Suprapubic skin (tissue), 4 donors: Measurements from ENCODE around the gene MRPS10.

Experiments used
- EP300 ChIP-seq: sonication (generic); formaldehyde crosslinking; IDR thresholded peaks from one replicate; pipeline ENCODE4 v1.6.1; 2017; ENCODE audit warnings: antibody characterized with exemption
- POLR2A ChIP-seq, 2 donors: fragments of 450-650 bp; IDR thresholded peaks; one replicate each; pipeline ENCODE4 v1.6.1; 2017; ENCODE audit warnings: antibody characterized with exemption in 2 of 2, mild to moderate bottlenecking in 2 of 2, moderate library complexity in 2 of 2
- POLR2AphosphoS5 ChIP-seq, 3 donors: sonication (generic); formaldehyde crosslinking; IDR thresholded peaks; one replicate each; pipeline ENCODE4 v1.6.1; 2017; ENCODE audit warnings: antibody characterized with exemption in 3 of 3
- TF ChIP-seq, protein P1 (sequence below), 2 donors: fragments of 200-600 bp in 1 of 2; fragments of 450-650 bp in 1 of 2; sonication (generic) in 1 of 2; IDR thresholded peaks; one replicate each; pipeline ENCODE4 v1.5.1; 2016 to 2019; ENCODE audit warnings: antibody characterized with exemption in 2 of 2, mild to moderate bottlenecking in 1 of 2, moderate library complexity in 1 of 2

DNA sequence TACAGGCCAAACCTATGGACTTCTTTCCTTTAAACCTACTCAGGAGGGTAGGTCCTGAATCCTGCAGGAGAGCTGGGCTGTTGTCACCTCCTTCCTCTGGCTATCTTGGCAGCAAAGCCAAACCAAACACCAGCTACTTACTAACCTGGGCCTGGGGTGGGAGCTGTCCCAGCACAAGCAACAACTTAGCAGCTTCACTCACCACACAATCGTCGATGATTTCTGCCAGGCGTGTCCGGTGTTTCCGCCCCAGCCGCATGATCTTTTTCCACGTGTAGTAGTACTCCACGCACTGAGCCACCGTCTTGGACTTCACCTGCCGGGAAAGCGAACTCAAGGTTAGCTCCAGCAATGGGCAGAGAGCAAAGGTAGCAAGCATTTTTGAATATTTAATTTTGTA is 25.4 kb upstream of the MRPS10 start:
- TF ChIP-seq, protein P1, sequence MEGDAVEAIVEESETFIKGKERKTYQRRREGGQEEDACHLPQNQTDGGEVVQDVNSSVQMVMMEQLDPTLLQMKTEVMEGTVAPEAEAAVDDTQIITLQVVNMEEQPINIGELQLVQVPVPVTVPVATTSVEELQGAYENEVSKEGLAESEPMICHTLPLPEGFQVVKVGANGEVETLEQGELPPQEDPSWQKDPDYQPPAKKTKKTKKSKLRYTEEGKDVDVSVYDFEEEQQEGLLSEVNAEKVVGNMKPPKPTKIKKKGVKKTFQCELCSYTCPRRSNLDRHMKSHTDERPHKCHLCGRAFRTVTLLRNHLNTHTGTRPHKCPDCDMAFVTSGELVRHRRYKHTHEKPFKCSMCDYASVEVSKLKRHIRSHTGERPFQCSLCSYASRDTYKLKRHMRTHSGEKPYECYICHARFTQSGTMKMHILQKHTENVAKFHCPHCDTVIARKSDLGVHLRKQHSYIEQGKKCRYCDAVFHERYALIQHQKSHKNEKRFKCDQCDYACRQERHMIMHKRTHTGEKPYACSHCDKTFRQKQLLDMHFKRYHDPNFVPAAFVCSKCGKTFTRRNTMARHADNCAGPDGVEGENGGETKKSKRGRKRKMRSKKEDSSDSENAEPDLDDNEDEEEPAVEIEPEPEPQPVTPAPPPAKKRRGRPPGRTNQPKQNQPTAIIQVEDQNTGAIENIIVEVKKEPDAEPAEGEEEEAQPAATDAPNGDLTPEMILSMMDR (IDR thresholded peaks at IDR 0.05): no peak
- TF ChIP-seq POLR2A (IDR thresholded peaks at IDR 0.05) (no peak), EP300 (no peak), POLR2AphosphoS5 (IDR thresholded peaks at IDR 0.05) (no peak)
